Stomach (tissue), 9 donors: ENCODE results near the gene HINFP. TPM values are rescaled to one million over a fixed set of nuclear protein-coding genes. Genes with fewer than 3 reads are reported as not detected.

Source experiments
- DNase-seq, 2 donors: peaks; one replicate each; pipeline versions ENCODE4 v3.0.0 to v3.0.0-alpha.2; 2013 to 2019
- H3K27ac ChIP-seq, 5 donors: fragments of 200-600 bp in 4 of 5; sonication (generic) in 4 of 5; one replicate each; pipeline ENCODE4 v1.5.1; 2013 to 2019; ENCODE audit warnings: mild to moderate bottlenecking in 1 of 5, moderate library complexity in 1 of 5
- H3K27me3 ChIP-seq, 3 donors: fragments of 200-600 bp; sonication (generic); one replicate each; pipeline ENCODE4 v1.5.1; 2017 to 2019; ENCODE audit warnings: mixed run types in 1 of 3
- H3K36me3 ChIP-seq, 4 donors: fragments of 200-600 bp; sonication (generic); 1 replicate in 3 of 4; 2 replicates in 1 of 4; pipeline ENCODE4 v1.5.1; 2016 to 2019
- H3K4me1 ChIP-seq, 4 donors: fragments of 200-600 bp; sonication (generic); one replicate each; pipeline ENCODE4 v1.5.1; 2016 to 2019
- H3K4me3 ChIP-seq, 4 donors: fragments of 200-600 bp; sonication (generic) in 3 of 4; one replicate each; pipeline ENCODE4 v1.5.1; 2016 to 2019; ENCODE audit warnings: mild to moderate bottlenecking in 1 of 4
- H3K9me3 ChIP-seq, 4 donors: fragments of 200-600 bp; sonication (generic); one replicate each; pipeline ENCODE4 v1.5.1; 2016 to 2019
- EP300 ChIP-seq: sonication (generic); formaldehyde crosslinking; IDR thresholded peaks from one replicate; pipeline ENCODE4 v1.6.1; 2017; ENCODE audit warnings: antibody characterized with exemption
- POLR2A ChIP-seq, 4 donors: fragments of 450-650 bp; IDR thresholded peaks; one replicate each; pipeline ENCODE4 v1.6.1; 2016; ENCODE audit warnings: antibody characterized with exemption in 4 of 4, control low read depth in 2 of 4, mild to moderate bottlenecking in 1 of 4, moderate library complexity in 1 of 4
- POLR2AphosphoS5 ChIP-seq, 3 donors: sonication (generic); formaldehyde crosslinking; IDR thresholded peaks; one replicate each; pipeline ENCODE4 v1.6.1; 2016; ENCODE audit warnings: antibody characterized with exemption in 3 of 3
- WGBS, 5 donors: extraction: QIAGEN DNeasy Blood & Tissue Kit in 3 of 5; methylation state at CpG; one replicate each; pipeline versions ENCODE4 v1.1.5 to v1.1.7; 2013 to 2018; 5-methylcytosine and 5-hydroxymethylcytosine counted together
- intact Hi-C: fragments of 100-400 bp; cut with DNase I; formaldehyde crosslinking; loops from one replicate; pipeline ENCODE4 v1.15.1; 2023; ENCODE audit warnings: low total_unique reads
- polyA plus RNA-seq, 3 donors: library from polyadenylated mRNA; stranded (reverse); fragments of 200-250 nt; gene quantifications; one replicate each; pipeline ENCODE4 v1.2.3, GENCODE V29; 2013
- total RNA-seq, 5 donors: library from RNA; depleted of rRNA; stranded (reverse); fragments of >200 nt; gene quantifications; one replicate each; pipeline versions ENCODE4 v1.1.0 to v1.2.3, GENCODE V29; 2014 to 2016
- TF ChIP-seq, protein P1 (sequence below), 7 experiments: fragments of 450-650 bp in 4 of 7; fragments of 200-600 bp in 3 of 7; sonication (generic) in 3 of 7; IDR thresholded peaks; one replicate each; pipeline ENCODE4 v1.5.1; 2016 to 2019; ENCODE audit warnings: antibody characterized with exemption in 7 of 7, control low read depth in 2 of 7, mild to moderate bottlenecking in 1 of 7
- donor health status: healthy with polysubstance abuse.
- donor health status: Bipolar disorder and iron deficiency.
- donor health status: healthy.

HINFP gene
- total and polyA plus RNA-seq, 8 donors: 9.2 to 80.8 (median 27.5) TPM

DNA sequence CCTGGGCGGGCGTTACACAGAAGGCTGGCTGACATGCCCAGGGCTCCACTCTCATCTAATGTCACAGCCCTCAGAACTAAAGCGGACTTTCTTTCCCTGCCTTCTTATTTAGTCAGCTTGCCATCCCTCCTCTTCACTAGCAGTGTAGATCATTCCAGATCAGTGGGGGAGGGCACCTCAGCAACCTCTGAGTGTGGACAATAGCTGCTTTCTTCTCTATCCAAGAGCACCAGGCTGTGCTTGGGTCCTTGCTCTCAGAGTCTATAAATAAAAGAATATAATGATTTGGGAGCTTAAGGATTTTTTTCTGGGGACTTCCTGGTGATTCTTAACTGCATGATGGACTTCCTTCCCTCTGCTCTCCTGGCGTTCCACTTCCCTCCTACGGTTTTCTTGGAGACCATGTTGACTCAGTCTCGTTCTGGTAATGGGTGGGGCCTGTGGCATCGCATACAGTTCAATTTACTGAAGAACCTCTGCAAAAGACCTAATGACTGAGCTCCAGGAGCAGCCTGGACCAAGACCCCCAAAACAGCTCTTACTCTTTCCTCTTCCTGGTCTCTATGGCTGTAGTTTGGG, 39.6 kb upstream of the HINFP start:
- H3K36me3 ChIP-seq: peaks cover 56 to 61% (median 60%) of the 10 kb centered on the region in 4 donors
- no peak overlapping the region for H3K4me3 ChIP-seq
- H3K4me1 ChIP-seq: peaks cover 9 to 36% (median 16%) of the 10 kb centered on the region in 4 donors
- H3K27me3 ChIP-seq: no peaks in the 10 kb centered on the region
- peak overlapping the region in 2 of 5 donors; percentile 4 to 11 for H3K27ac ChIP-seq
- DNase-seq: no peak
- TF ChIP-seq EP300: no peak
- TF ChIP-seq, protein P1, sequence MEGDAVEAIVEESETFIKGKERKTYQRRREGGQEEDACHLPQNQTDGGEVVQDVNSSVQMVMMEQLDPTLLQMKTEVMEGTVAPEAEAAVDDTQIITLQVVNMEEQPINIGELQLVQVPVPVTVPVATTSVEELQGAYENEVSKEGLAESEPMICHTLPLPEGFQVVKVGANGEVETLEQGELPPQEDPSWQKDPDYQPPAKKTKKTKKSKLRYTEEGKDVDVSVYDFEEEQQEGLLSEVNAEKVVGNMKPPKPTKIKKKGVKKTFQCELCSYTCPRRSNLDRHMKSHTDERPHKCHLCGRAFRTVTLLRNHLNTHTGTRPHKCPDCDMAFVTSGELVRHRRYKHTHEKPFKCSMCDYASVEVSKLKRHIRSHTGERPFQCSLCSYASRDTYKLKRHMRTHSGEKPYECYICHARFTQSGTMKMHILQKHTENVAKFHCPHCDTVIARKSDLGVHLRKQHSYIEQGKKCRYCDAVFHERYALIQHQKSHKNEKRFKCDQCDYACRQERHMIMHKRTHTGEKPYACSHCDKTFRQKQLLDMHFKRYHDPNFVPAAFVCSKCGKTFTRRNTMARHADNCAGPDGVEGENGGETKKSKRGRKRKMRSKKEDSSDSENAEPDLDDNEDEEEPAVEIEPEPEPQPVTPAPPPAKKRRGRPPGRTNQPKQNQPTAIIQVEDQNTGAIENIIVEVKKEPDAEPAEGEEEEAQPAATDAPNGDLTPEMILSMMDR (IDR thresholded peaks at IDR 0.05): no peak
- no peak for TF ChIP-seq POLR2AphosphoS5 (IDR thresholded peaks at IDR 0.05)
- 52 to 67% (median 61%) methylated on average over 7 of the region's 7 CpGs for WGBS, 5 donors
- intact Hi-C loops: no loop called here
- H3K9me3 ChIP-seq: no peaks in the 10 kb centered on the region

DNA sequence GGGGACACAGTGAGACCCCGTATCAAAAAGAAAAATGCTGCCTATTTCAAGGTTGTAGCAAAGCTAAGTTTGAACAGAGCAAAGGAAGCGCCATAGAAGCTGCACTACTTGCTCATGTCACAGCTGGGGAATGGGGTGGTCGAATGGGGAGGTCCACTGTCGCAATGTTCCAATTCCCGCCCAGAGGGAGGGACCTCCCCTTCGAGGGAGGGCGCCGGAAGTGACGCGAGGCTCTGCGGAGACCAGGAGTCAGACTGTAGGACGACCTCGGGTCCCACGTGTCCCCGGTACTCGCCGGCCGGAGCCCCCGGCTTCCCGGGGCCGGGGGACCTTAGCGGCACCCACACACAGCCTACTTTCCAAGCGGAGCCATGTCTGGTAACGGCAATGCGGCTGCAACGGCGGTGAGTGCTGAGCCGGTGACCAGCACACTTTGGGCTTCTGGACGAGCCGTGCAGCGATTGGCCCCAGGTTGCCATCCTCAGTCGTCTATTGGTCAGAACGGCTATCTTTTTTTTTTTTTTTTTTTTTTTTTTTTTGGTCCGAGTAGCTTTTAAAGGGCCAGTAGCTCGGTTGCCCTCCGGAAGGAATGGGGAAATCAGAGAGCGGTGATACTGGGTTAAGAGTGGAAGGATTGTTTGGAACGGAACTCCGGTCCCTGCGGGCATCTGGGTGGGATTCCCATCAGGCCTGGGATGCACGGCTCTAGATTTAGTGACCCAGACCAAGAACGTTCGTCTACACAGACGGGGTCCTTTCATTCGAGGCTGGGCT, 36.5 kb upstream of the HINFP start, which contains the start of gene HMBS:
Gene HMBS (plus strand): TSS at position 219 of the 774 bp plus-strand sequence. CDS start 153 bp downstream, at position 372.
- Histone ChIP-seq H3K36me3 (peaks cover 25 to 30% (median 29%) of the 10 kb centered on the region in 4 donors), H3K4me3 (peak within 1 kb of the TSS; percentile 53 to 73 (median 68)), H3K27me3 (no peaks in the 10 kb centered on the region), H3K9me3 (no peaks in the 10 kb centered on the region), H3K4me1 (peaks cover 9 to 36% (median 20%) of the 10 kb centered on the region in 4 donors), H3K27ac (peak within 1 kb of the TSS; percentile 90 to 97 (median 91))
- TF ChIP-seq POLR2A (IDR thresholded peaks at IDR 0.05) (peak in 1 of 4 donors; percentile 8), POLR2AphosphoS5 (IDR thresholded peaks at IDR 0.05) (peak; percentile 68 to 91 (median 72))
- TF ChIP-seq, protein P1 (IDR thresholded peaks at IDR 0.05): no peak
- intact Hi-C loops: no loop called here
- DNase-seq: peak; percentile 94 to 98
- 0 to 1% (median 1%) methylated on average over 42 to 45 of the region's 45 CpGs for WGBS, 5 donors

DNA sequence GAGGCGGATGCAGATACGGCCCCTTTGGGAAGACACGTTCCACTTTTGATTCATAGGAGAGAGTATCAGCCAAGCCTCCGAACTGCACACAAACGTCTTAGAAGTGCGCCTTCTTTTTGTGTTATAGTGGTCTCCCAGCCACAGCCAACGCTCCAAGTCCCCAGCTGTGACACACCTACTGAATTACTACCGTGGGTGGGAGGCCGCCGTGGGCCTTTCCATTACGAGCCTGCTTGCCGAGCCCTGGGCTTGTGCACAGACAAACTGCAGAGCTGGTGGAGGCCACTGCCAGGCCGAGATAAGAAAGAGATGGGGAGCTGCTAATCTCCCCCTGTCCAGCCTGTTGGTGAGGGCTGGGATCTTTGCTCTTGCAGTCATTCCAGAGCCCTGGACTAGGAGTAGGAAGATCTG, 35.9 kb upstream of the HINFP start:
- no peak for DNase-seq
- H3K9me3 ChIP-seq: no peaks in the 10 kb centered on the region
- peak overlapping the region; percentile 53 to 73 (median 68) for H3K4me3 ChIP-seq
- WGBS, 5 donors: 0 to 2% (median 1%) methylated on average over 12 to 13 of the region's 13 CpGs
- H3K4me1 ChIP-seq: peaks cover 9 to 36% (median 20%) of the 10 kb centered on the region in 4 donors
- no peak for TF ChIP-seq POLR2AphosphoS5 (IDR thresholded peaks at IDR 0.05)
- no peak for TF ChIP-seq POLR2A (IDR thresholded peaks at IDR 0.05)
- no peak for TF ChIP-seq EP300
- TF ChIP-seq, protein P1 (IDR thresholded peaks at IDR 0.05): no peak
- H3K27ac ChIP-seq: peak overlapping the region; percentile 21 to 97 (median 91)
- H3K27me3 ChIP-seq: no peaks in the 10 kb centered on the region
- peaks cover 19 to 24% (median 23%) of the 10 kb centered on the region in 4 donors for H3K36me3 ChIP-seq
- intact Hi-C loops: no loop called here

DNA sequence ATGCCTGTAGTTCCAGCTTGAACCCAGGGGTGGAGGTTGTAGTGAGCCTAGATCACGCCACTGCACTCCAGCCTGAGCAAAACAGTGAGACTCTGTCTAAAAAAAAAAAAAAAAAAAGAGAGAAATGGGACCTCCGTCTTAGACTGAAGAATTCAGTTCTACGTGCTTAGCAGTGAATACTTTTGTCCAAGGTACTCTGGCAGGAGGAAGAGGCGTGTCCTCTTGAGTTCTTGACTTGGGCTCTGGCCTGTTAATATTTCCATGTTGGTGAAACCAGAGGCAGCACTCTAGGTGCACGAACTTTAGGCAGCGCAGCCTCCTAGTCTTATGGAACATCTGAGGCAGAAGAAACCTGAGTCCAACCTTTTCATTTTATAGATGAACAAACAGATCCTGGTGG, 34.3 kb upstream of the HINFP start:
- no peak overlapping the region for H3K4me3 ChIP-seq
- no peak for DNase-seq
- peaks cover 3 to 11% (median 7%) of the 10 kb centered on the region in 4 donors for H3K36me3 ChIP-seq
- TF ChIP-seq POLR2AphosphoS5 (IDR thresholded peaks at IDR 0.05) (no peak), EP300 (no peak), POLR2A (IDR thresholded peaks at IDR 0.05) (no peak)
- TF ChIP-seq, protein P1 (IDR thresholded peaks at IDR 0.05): no peak
- no peaks in the 10 kb centered on the region for H3K27me3 ChIP-seq
- no peaks in the 10 kb centered on the region for H3K9me3 ChIP-seq
- no peak overlapping the region for H3K27ac ChIP-seq
- WGBS, 5 donors: 74 to 84% (median 79%) methylated on average over 6 of the region's 6 CpGs
- H3K4me1 ChIP-seq: peaks cover 9 to 36% (median 20%) of the 10 kb centered on the region in 4 donors
- intact Hi-C loops: no loop called here
